Smooth muscle cell (in vitro differentiated cells): ENCODE measurements around the gene JPH4. TPM values are rescaled to one million over a fixed set of nuclear protein-coding genes. Genes with fewer than 3 reads are reported as not detected.

Experiments
- DNase-seq: peaks from one replicate; lab custom pipeline; 2025; ENCODE audit not compliant: unreplicated experiment; lab: John Stamatoyannopoulos, UW
- H2AFZ ChIP-seq: fragments of 200-600 bp; sonication (generic); 2 replicates; pipeline ENCODE4 v1.6.0; 2016; ENCODE audit warnings: antibody characterized with exemption, low read depth, mild to moderate bottlenecking
- H3F3A ChIP-seq: fragments of 200-600 bp; sonication (generic); 2 replicates; pipeline ENCODE4 v1.6.0; 2017; ENCODE audit warnings: antibody characterized with exemption, low read depth
- H3K27ac ChIP-seq: fragments of 200-600 bp; sonication (generic); 2 replicates; pipeline ENCODE4 v1.5.1; 2016; ENCODE audit warnings: low read depth, mild to moderate bottlenecking
- H3K27me3 ChIP-seq: fragments of 200-600 bp; sonication (generic); 2 replicates; pipeline ENCODE4 v1.6.1; 2016; ENCODE audit warnings: low read depth, mild to moderate bottlenecking
- H3K36me3 ChIP-seq: fragments of 200-600 bp; sonication (generic); 2 replicates; pipeline ENCODE4 v1.5.1; 2016; ENCODE audit warnings: low read depth
- H3K4me1 ChIP-seq: fragments of 200-600 bp; sonication (generic); 2 replicates; pipeline ENCODE4 v1.5.1; 2016; ENCODE audit warnings: low read depth
- H3K4me2 ChIP-seq: fragments of 200-600 bp; sonication (generic); 2 replicates; pipeline ENCODE4 v1.6.0; 2016; ENCODE audit warnings: mild to moderate bottlenecking
- H3K4me3 ChIP-seq: fragments of 200-600 bp; sonication (generic); 2 replicates; pipeline ENCODE4 v1.5.1; 2016; ENCODE audit warnings: mild to moderate bottlenecking
- H3K79me2 ChIP-seq: fragments of 200-600 bp; sonication (generic); 2 replicates; pipeline ENCODE4 v1.6.0; 2016; ENCODE audit warnings: low read depth, mild to moderate bottlenecking
- H3K9ac ChIP-seq: fragments of 200-600 bp; sonication (generic); 2 replicates; pipeline ENCODE4 v1.6.0; 2016; ENCODE audit warnings: low read depth
- H3K9me3 ChIP-seq: fragments of 200-600 bp; sonication (generic); replicated peaks from 2 replicates; pipeline ENCODE4 v1.5.1; 2016; ENCODE audit warnings: low read depth
- H4K20me1 ChIP-seq: fragments of 200-600 bp; sonication (generic); 2 replicates; pipeline ENCODE4 v1.6.0; 2016; ENCODE audit warnings: low read depth
- WGBS: methylation state at CpG from one replicate; pipeline ENCODE4 v1.1.7; 2016; ENCODE audit warnings: low lambda C conversion rate; 5-methylcytosine and 5-hydroxymethylcytosine counted together
- polyA plus RNA-seq: library from polyadenylated mRNA; unstranded; fragments of >200 nt; fragmentation: Nextera tagmentation; extraction: Ambion mirVana; gene quantifications from 2 replicates; pipeline ENCODE4 v1.2.1, GENCODE V29; 2016
- total RNA-seq: library from RNA; depleted of rRNA; stranded (reverse); fragments of >200 nt; gene quantifications from 2 replicates; pipeline ENCODE4 v1.2.3, GENCODE V29; 2014
- TF ChIP-seq, protein P1 (sequence below): fragments of 200-600 bp; sonication (generic); IDR thresholded peaks from 2 replicates; pipeline ENCODE4 v1.5.1; 2017; ENCODE audit warnings: borderline replicate concordance, mild to moderate bottlenecking, antibody characterized with exemption; ENCODE audit not compliant: insufficient read depth, poor library complexity, severe bottlenecking

JPH4 gene
- total and polyA plus RNA-seq, 2 experiments from 2014 or later: 2.4 TPM; not detected in 1

DNA sequence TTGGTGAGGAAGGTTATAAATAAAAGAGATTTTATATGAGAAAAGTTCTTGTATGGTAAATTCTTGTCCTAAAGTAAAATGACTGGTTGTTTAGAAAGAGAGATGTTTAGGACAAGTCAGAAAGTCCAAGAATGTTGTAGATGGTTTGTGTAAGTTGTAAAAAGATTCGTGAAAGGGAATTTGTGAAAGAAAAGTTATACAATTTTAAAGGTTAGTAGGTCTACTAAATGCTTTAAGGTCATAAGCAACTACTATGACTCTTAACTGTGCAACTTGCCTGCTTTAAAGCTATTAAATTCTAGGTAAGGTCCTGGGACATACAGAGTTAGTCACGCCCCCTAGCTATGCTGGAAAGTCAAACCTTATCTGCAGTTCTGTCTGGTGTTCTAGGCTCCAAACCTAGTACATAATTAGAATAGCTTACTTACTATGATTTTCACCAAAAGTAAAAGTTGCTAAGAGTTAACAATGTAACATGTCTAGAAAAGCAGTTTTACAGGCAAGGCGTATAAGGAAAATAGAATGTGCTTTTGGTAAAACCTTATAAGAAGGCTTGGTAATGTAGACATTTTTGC, 46.3 kb upstream of the JPH4 start:
- Histone ChIP-seq H3K9me3 (peaks cover 5% of the 10 kb centered on the region), H2AFZ (no peak overlapping the region), H3K4me1 (no peaks in the 10 kb centered on the region), H3K27me3 (no peaks in the 10 kb centered on the region), H3K9ac (no peak overlapping the region), H3F3A (no peaks in the 10 kb centered on the region), H3K79me2 (no peaks in the 10 kb centered on the region), H3K4me2 (no peak overlapping the region), H3K36me3 (no peaks in the 10 kb centered on the region), H3K27ac (no peak overlapping the region), H3K4me3 (no peak overlapping the region), H4K20me1 (no peaks in the 10 kb centered on the region)
- 93% methylated on average over 3 of the region's 3 CpGs for WGBS
- TF ChIP-seq, protein P1, sequence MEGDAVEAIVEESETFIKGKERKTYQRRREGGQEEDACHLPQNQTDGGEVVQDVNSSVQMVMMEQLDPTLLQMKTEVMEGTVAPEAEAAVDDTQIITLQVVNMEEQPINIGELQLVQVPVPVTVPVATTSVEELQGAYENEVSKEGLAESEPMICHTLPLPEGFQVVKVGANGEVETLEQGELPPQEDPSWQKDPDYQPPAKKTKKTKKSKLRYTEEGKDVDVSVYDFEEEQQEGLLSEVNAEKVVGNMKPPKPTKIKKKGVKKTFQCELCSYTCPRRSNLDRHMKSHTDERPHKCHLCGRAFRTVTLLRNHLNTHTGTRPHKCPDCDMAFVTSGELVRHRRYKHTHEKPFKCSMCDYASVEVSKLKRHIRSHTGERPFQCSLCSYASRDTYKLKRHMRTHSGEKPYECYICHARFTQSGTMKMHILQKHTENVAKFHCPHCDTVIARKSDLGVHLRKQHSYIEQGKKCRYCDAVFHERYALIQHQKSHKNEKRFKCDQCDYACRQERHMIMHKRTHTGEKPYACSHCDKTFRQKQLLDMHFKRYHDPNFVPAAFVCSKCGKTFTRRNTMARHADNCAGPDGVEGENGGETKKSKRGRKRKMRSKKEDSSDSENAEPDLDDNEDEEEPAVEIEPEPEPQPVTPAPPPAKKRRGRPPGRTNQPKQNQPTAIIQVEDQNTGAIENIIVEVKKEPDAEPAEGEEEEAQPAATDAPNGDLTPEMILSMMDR: no peak
- DNase-seq: no peak

DNA sequence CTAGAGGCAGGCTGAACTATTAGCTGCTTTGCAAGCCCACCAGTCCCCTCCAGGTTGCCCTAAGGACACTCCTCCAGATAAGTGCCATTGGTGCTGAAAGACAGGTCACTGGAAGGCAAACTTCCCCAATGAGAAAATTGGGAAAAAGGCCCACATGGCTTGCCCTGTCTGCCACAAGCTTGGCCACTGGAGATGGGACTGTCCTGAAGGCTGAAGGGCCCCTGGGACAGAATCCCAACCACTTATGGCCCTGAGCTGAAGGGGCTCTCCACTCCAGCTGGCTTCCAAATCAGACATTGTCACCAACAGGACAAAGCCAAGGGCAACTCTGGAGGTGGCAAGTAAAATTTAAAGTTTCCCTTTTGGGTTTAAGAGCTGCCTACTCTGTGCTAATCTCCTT, 45.4 kb upstream of the JPH4 start:
- Histone ChIP-seq H4K20me1 (no peaks in the 10 kb centered on the region), H3K4me2 (no peak overlapping the region), H3K9ac (no peak overlapping the region), H3K36me3 (no peaks in the 10 kb centered on the region), H3K9me3 (peaks cover 5% of the 10 kb centered on the region), H3K4me1 (no peaks in the 10 kb centered on the region), H3K4me3 (no peak overlapping the region), H3F3A (no peaks in the 10 kb centered on the region), H3K79me2 (no peaks in the 10 kb centered on the region), H3K27me3 (no peaks in the 10 kb centered on the region), H3K27ac (no peak overlapping the region), H2AFZ (no peak overlapping the region)
- DNase-seq: no peak
- TF ChIP-seq, protein P1: no peak

DNA sequence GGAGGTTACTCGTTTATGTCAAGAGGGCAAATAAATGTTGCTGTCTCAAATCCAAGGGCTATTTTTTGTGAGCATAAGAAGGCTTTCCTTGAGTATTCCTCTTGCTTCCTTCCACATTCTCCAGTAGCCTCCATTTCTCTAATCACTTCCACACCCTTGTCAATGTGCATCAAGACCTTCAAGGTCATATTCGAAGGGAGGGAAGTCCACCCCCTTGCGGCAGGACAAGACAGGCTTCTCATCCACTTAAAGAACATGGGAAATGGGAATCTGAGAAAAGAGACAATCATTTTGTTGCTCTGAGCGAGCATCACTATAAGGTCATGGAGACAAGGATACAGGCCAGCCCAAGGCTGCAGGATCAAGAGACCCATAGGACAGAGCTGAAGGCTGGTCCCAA, 44.4 kb upstream of the JPH4 start:
- no peak for DNase-seq
- peaks cover 5% of the 10 kb centered on the region for H3K9me3 ChIP-seq
- WGBS: 78% methylated on average over 4 of the region's 4 CpGs
- no peak overlapping the region for H3K27ac ChIP-seq
- no peak overlapping the region for H3K9ac ChIP-seq
- H3K27me3 ChIP-seq: no peaks in the 10 kb centered on the region
- H4K20me1 ChIP-seq: no peaks in the 10 kb centered on the region
- no peaks in the 10 kb centered on the region for H3K79me2 ChIP-seq
- no peak overlapping the region for H3K4me2 ChIP-seq
- H3F3A ChIP-seq: no peaks in the 10 kb centered on the region
- TF ChIP-seq, protein P1: no peak
- H3K4me1 ChIP-seq: no peaks in the 10 kb centered on the region
- no peak overlapping the region for H2AFZ ChIP-seq
- H3K4me3 ChIP-seq: no peak overlapping the region
- no peaks in the 10 kb centered on the region for H3K36me3 ChIP-seq
